IPS-15b (cell line): ENCODE measurements around the gene IQCF6.
"Not testable (repeated sequence)": the region's sequence is repeated elsewhere in the genome, so short reads cannot be mapped to it uniquely, and the experiment has no call there.

Experiments
- H3K27me3 ChIP-seq: one replicate; pipeline ENCODE4 v1.6.1; 2013; ENCODE audit warnings: low read length; ENCODE audit not compliant: control insufficient read depth, insufficient read depth
- H3K36me3 ChIP-seq: one replicate; pipeline ENCODE4 v1.6.1; 2013; ENCODE audit warnings: low read length; ENCODE audit not compliant: control insufficient read depth, insufficient read depth
- H3K4me1 ChIP-seq: one replicate; pipeline ENCODE4 v1.6.1; 2013; ENCODE audit warnings: mild to moderate bottlenecking, low read length; ENCODE audit not compliant: control insufficient read depth, insufficient read depth
- H3K4me3 ChIP-seq: one replicate; pipeline ENCODE4 v1.5.1; 2013; ENCODE audit warnings: low read depth, low read length
- H3K9ac ChIP-seq: one replicate; pipeline ENCODE4 v1.6.1; 2013; ENCODE audit warnings: low read depth, mild to moderate bottlenecking, low read length
- H3K9me3 ChIP-seq: one replicate; pipeline ENCODE4 v1.6.1; 2013; ENCODE audit warnings: mild to moderate bottlenecking, low read length; ENCODE audit not compliant: control insufficient read depth, insufficient read depth

Gene IQCF6

GRCh38 chr3:51753763-51754750 lies 25.0 kb downstream of the IQCF6 start:
- Histone ChIP-seq H3K4me3 (peak overlapping the region; percentile 19), H3K4me1 (peaks cover 15% of the 10 kb centered on the region)
- not testable (repeated sequence) for H3K9ac ChIP-seq, H3K27me3 ChIP-seq, H3K9me3 ChIP-seq, H3K36me3 ChIP-seq

- H3K9me3 ChIP-seq: no peaks in the 10 kb centered on the region
- peaks cover 15% of the 10 kb centered on the region for H3K4me1 ChIP-seq
- no peak overlapping the region for H3K4me3 ChIP-seq
- H3K9ac ChIP-seq: no peak overlapping the region
- no peaks in the 10 kb centered on the region for H3K27me3 ChIP-seq
- no peaks in the 10 kb centered on the region for H3K36me3 ChIP-seq
Measured at GRCh38 chr3:51751287-51751686, 27.8 kb downstream of the IQCF6 start.

GRCh38 chr3:51750878-51751277 lies 28.2 kb downstream of the IQCF6 start:
- no peaks in the 10 kb centered on the region for H3K9me3 ChIP-seq
- H3K4me3 ChIP-seq: no peak overlapping the region
- H3K9ac ChIP-seq: no peak overlapping the region
- no peaks in the 10 kb centered on the region for H3K27me3 ChIP-seq
- H3K36me3 ChIP-seq: no peaks in the 10 kb centered on the region
- H3K4me1 ChIP-seq: peaks cover 15% of the 10 kb centered on the region

GRCh38 chr3:51748327-51748726 lies 30.7 kb downstream of the IQCF6 start:
- no peak overlapping the region for H3K4me3 ChIP-seq
- no peaks in the 10 kb centered on the region for H3K9me3 ChIP-seq
- H3K4me1 ChIP-seq: peaks cover 10% of the 10 kb centered on the region
- H3K9ac ChIP-seq: no peak overlapping the region
- no peaks in the 10 kb centered on the region for H3K27me3 ChIP-seq
- no peaks in the 10 kb centered on the region for H3K36me3 ChIP-seq

GRCh38 chr3:51747840-51748239 lies 31.2 kb downstream of the IQCF6 start:
- H3K4me3 ChIP-seq: no peak overlapping the region
- no peaks in the 10 kb centered on the region for H3K36me3 ChIP-seq
- no peaks in the 10 kb centered on the region for H3K27me3 ChIP-seq
- no peaks in the 10 kb centered on the region for H3K9me3 ChIP-seq
- H3K4me1 ChIP-seq: peaks cover 6% of the 10 kb centered on the region
- H3K9ac ChIP-seq: no peak overlapping the region

GRCh38 chr3:51742978-51743377 lies 36.1 kb downstream of the IQCF6 start:
- H3K27me3 ChIP-seq, H3K9me3 ChIP-seq, H3K4me3 ChIP-seq, H3K4me1 ChIP-seq, H3K36me3 ChIP-seq, H3K9ac ChIP-seq: not testable (repeated sequence)

GRCh38 chr3:51742320-51742719 lies 36.7 kb downstream of the IQCF6 start:
- not testable (repeated sequence) for H3K27me3 ChIP-seq, H3K4me1 ChIP-seq, H3K36me3 ChIP-seq, H3K4me3 ChIP-seq, H3K9me3 ChIP-seq, H3K9ac ChIP-seq

GRCh38 chr3:51739110-51739509 lies 39.9 kb downstream of the IQCF6 start:
- Histone ChIP-seq H3K4me3 (no peak overlapping the region), H3K9ac (no peak overlapping the region), H3K9me3 (no peaks in the 10 kb centered on the region), H3K27me3 (no peaks in the 10 kb centered on the region), H3K36me3 (no peaks in the 10 kb centered on the region), H3K4me1 (peaks cover 11% of the 10 kb centered on the region)

- no peaks in the 10 kb centered on the region for H3K27me3 ChIP-seq
- no peak overlapping the region for H3K9ac ChIP-seq
- no peaks in the 10 kb centered on the region for H3K36me3 ChIP-seq
- peaks cover 11% of the 10 kb centered on the region for H3K4me1 ChIP-seq
- no peaks in the 10 kb centered on the region for H3K9me3 ChIP-seq
- H3K4me3 ChIP-seq: no peak overlapping the region
Measured at GRCh38 chr3:51735950-51736349, 43.1 kb downstream of the IQCF6 start.

- no peaks in the 10 kb centered on the region for H3K27me3 ChIP-seq
- H3K4me1 ChIP-seq: peaks cover 11% of the 10 kb centered on the region
- H3K9ac ChIP-seq: no peak overlapping the region
- H3K36me3 ChIP-seq: no peaks in the 10 kb centered on the region
- H3K9me3 ChIP-seq: no peaks in the 10 kb centered on the region
- H3K4me3 ChIP-seq: no peak overlapping the region
Measured at GRCh38 chr3:51735039-51735438, 44.0 kb downstream of the IQCF6 start.

- Histone ChIP-seq H3K4me3 (no peak overlapping the region), H3K4me1 (peaks cover 11% of the 10 kb centered on the region), H3K9me3 (no peaks in the 10 kb centered on the region), H3K27me3 (no peaks in the 10 kb centered on the region), H3K36me3 (no peaks in the 10 kb centered on the region), H3K9ac (no peak overlapping the region)
Measured at GRCh38 chr3:51734572-51734907, 44.5 kb downstream of the IQCF6 start.

GRCh38 chr3:51733859-51734571 lies 45.0 kb downstream of the IQCF6 start:
- Histone ChIP-seq H3K9me3 (no peaks in the 10 kb centered on the region), H3K27me3 (no peaks in the 10 kb centered on the region), H3K36me3 (no peaks in the 10 kb centered on the region), H3K9ac (no peak overlapping the region), H3K4me1 (peaks cover 9% of the 10 kb centered on the region), H3K4me3 (no peak overlapping the region)
